GM19324 (cell line): ENCODE results near the gene ISM2.

ENCODE experiments used
- ATAC-seq: cut with Tn5 transposase; IDR thresholded peaks from one replicate; pipeline ENCODE4 v1.9.1; 2021; ENCODE audit warnings: mild to moderate bottlenecking, moderate library complexity; ENCODE audit not compliant: unreplicated experiment, low FRiP score

The ISM2 gene

GRCh38 chr14:77470224-77470870, 28.3 kb downstream of the ISM2 start:
- ATAC-seq: no peak

GRCh38 chr14:77469539-77469938, 29.1 kb downstream of the ISM2 start:
- ATAC-seq: no peak

- ATAC-seq: no peak
Measured at GRCh38 chr14:77469067-77469505, 29.5 kb downstream of the ISM2 start.

- ATAC-seq: no peak
Measured at GRCh38 chr14:77467801-77468200, 30.8 kb downstream of the ISM2 start.

GRCh38 chr14:77459072-77459723, 39.4 kb downstream of the ISM2 start:
- ATAC-seq: no peak

GRCh38 chr14:77458249-77458950, 40.2 kb downstream of the ISM2 start:
- peak; percentile 19 for ATAC-seq

GRCh38 chr14:77457522-77458248, 40.9 kb downstream of the ISM2 start, which contains the start of the genes AHSA1 and VIPAS39:
AHSA1 (plus strand) TSS chr14:77458093; CDS start chr14:77458190, 97 bp downstream.
VIPAS39 (minus strand) TSS chr14:77457601; CDS start chr14:77454102, 3,499 bp downstream.
- peak; percentile 94 for ATAC-seq

GRCh38 chr14:77457115-77457521, 41.5 kb downstream of the ISM2 start:
- no peak for ATAC-seq

- no peak for ATAC-seq
Measured at GRCh38 chr14:77455966-77456640, 42.5 kb downstream of the ISM2 start.

GRCh38 chr14:77442196-77442595, 56.4 kb downstream of the ISM2 start:
- ATAC-seq: no peak

GRCh38 chr14:77439861-77440260, 58.8 kb downstream of the ISM2 start:
- ATAC-seq: no peak

- no peak for ATAC-seq
Measured at GRCh38 chr14:77438596-77438995, 60.0 kb downstream of the ISM2 start.

GRCh38 chr14:77436042-77436441, 62.6 kb downstream of the ISM2 start:
- ATAC-seq: no peak

- no peak for ATAC-seq
Measured at GRCh38 chr14:77426396-77426795, 72.2 kb downstream of the ISM2 start.

GRCh38 chr14:77424862-77425261, 73.8 kb downstream of the ISM2 start:
- no peak for ATAC-seq
